Measurements from ENCODE around the gene TTC1. TPM values are rescaled to one million over a fixed set of nuclear protein-coding genes. Genes with fewer than 3 reads are reported as not detected.

TTC1 gene
- total RNA-seq, 4 donors from 2014 or later = 23.7 to 69.6 (median 37.8) TPM

- TF ChIP-seq CTCF (IDR thresholded peaks at IDR 0.05; ENCODE audit: low read depth) = no peak
These were observed 1.4 kb upstream of the TTC1 start for GRCh38 chr5:160007514-160007913.

GRCh38 chr5:160009591-160009989, 651 bp downstream of the TTC1 start:
- TF ChIP-seq CTCF (IDR thresholded peaks at IDR 0.05; ENCODE audit: low read depth) = no peak

GRCh38 chr5:160011471-160011870, 2.5 kb downstream of the TTC1 start:
- no peak for TF ChIP-seq CTCF (IDR thresholded peaks at IDR 0.05; ENCODE audit: low read depth)

GRCh38 chr5:160018945-160019625, 10.1 kb downstream of the TTC1 start:
- no peak for TF ChIP-seq CTCF (IDR thresholded peaks at IDR 0.05; ENCODE audit: low read depth)

- TF ChIP-seq CTCF (IDR thresholded peaks at IDR 0.05; ENCODE audit: low read depth) = no peak
These were observed 11.4 kb downstream of the TTC1 start for GRCh38 chr5:160020266-160020770.

- no peak for TF ChIP-seq CTCF (IDR thresholded peaks at IDR 0.05; ENCODE audit: low read depth)
These were observed 12.0 kb downstream of the TTC1 start for GRCh38 chr5:160020964-160021363.

- no peak for TF ChIP-seq CTCF (IDR thresholded peaks at IDR 0.05; ENCODE audit: low read depth)
These were observed 13.0 kb downstream of the TTC1 start for GRCh38 chr5:160021831-160022446.

Measured in subcutaneous adipose tissue (tissue), 4 donors.